NCI-H2029 treated with DMSO at 0.1 percent for 48 hours (cell line): ENCODE results near the gene AUTS2.
A peak's percentile ranks its signal among the peaks of the same experiment; 100 is the strongest.
"Not testable (repeated sequence)": the region's sequence is repeated elsewhere in the genome, so short reads cannot be mapped to it uniquely, and the experiment has no call there.

ENCODE experiments used
- DNase-seq: peaks from one replicate; lab custom pipeline; 2025; lab: John Stamatoyannopoulos, UW

Gene AUTS2

GRCh38 chr7:70242826-70243225 is 644.6 kb downstream of the AUTS2 start:
- DNase-seq, result no peak

- DNase-seq, result no peak
Observed at GRCh38 chr7:70243443-70243842, 645.2 kb downstream of the AUTS2 start.

- DNase-seq, result no peak
Observed at GRCh38 chr7:70257921-70258320, 659.6 kb downstream of the AUTS2 start.

- DNase-seq, result peak; percentile 17
Observed at GRCh38 chr7:70259502-70259901, 661.2 kb downstream of the AUTS2 start.

GRCh38 chr7:70263471-70264255 is 665.4 kb downstream of the AUTS2 start:
- DNase-seq, result no peak

GRCh38 chr7:70266186-70266585 is 667.9 kb downstream of the AUTS2 start:
- DNase-seq, result no peak

GRCh38 chr7:70267381-70268120 is 669.3 kb downstream of the AUTS2 start:
- no peak for DNase-seq

GRCh38 chr7:70268179-70268578 is 669.9 kb downstream of the AUTS2 start:
- no peak for DNase-seq

- DNase-seq, result no peak
Observed at GRCh38 chr7:70270149-70270548, 671.9 kb downstream of the AUTS2 start.

GRCh38 chr7:70271617-70272081 is 673.4 kb downstream of the AUTS2 start:
- no peak for DNase-seq

GRCh38 chr7:70275570-70275969 is 677.3 kb downstream of the AUTS2 start:
- DNase-seq, result not testable (repeated sequence)

GRCh38 chr7:70285187-70285586 is 686.9 kb downstream of the AUTS2 start:
- DNase-seq, result no peak

GRCh38 chr7:70285854-70286253 is 687.6 kb downstream of the AUTS2 start:
- no peak for DNase-seq

GRCh38 chr7:70288781-70289456 is 690.6 kb downstream of the AUTS2 start:
- no peak for DNase-seq

GRCh38 chr7:70292716-70293115 is 694.4 kb downstream of the AUTS2 start:
- no peak for DNase-seq

GRCh38 chr7:70294211-70294911 is 696.1 kb downstream of the AUTS2 start:
- no peak for DNase-seq

- no peak for DNase-seq
Observed at GRCh38 chr7:70298780-70299471, 700.7 kb downstream of the AUTS2 start.

- no peak for DNase-seq
Observed at GRCh38 chr7:70299472-70299807, 701.2 kb downstream of the AUTS2 start.

GRCh38 chr7:70301673-70302185 is 703.5 kb downstream of the AUTS2 start:
- no peak for DNase-seq

GRCh38 chr7:70303309-70303708 is 705.0 kb downstream of the AUTS2 start:
- DNase-seq, result no peak

GRCh38 chr7:70303780-70304179 is 705.5 kb downstream of the AUTS2 start:
- no peak for DNase-seq
